Neural cell (in vitro differentiated cells): ENCODE results near the gene MAST2. TPM values are rescaled to one million over a fixed set of nuclear protein-coding genes. Genes with fewer than 3 reads are reported as not detected.

Experiments
- H2AFZ ChIP-seq: fragments of 200-600, 300-800 bp; sonication (generic), shearing (Covaris generic); 2 replicates; pipeline ENCODE4 v1.6.0; 2014; ENCODE audit warnings: low read depth, mild to moderate bottlenecking, antibody characterized with exemption, low read length, moderate library complexity
- H3F3A ChIP-seq: fragments of 200-600 bp; shearing (Covaris generic); 2 replicates; pipeline ENCODE4 v1.6.1; 2016; ENCODE audit warnings: mild to moderate bottlenecking, moderate library complexity, mixed read lengths, antibody characterized with exemption, low read length; ENCODE audit not compliant: insufficient read depth, poor library complexity, severe bottlenecking
- H3K27ac ChIP-seq: fragments of 200-600, 300-800 bp; sonication (generic), shearing (Covaris generic); 2 replicates; pipeline ENCODE4 v1.5.1; 2014; ENCODE audit warnings: mild to moderate bottlenecking, low read length, moderate library complexity
- H3K27me3 ChIP-seq: fragments of 300-800, 200-600 bp; sonication (generic), shearing (Covaris generic); 2 replicates; pipeline ENCODE4 v1.6.0; 2014; ENCODE audit warnings: mild to moderate bottlenecking, low read depth, low read length, moderate library complexity; ENCODE audit not compliant: insufficient read depth
- H3K36me3 ChIP-seq: fragments of 300-800, 200-600 bp; sonication (generic), shearing (Covaris generic); 2 replicates; pipeline ENCODE4 v1.5.1; 2014; ENCODE audit warnings: mild to moderate bottlenecking, antibody characterized with exemption, low read length, moderate library complexity; ENCODE audit not compliant: insufficient read depth
- H3K4me2 ChIP-seq: fragments of 300-800, 200-600 bp; sonication (generic), shearing (Covaris generic); 2 replicates; pipeline ENCODE4 v1.6.0; 2014; ENCODE audit warnings: mild to moderate bottlenecking, low read length
- H3K4me3 ChIP-seq: fragments of 300-800, 200-600 bp; sonication (generic), shearing (Covaris generic); 2 replicates; pipeline ENCODE4 v1.5.1; 2014; ENCODE audit warnings: mild to moderate bottlenecking, low read length, moderate library complexity
- H3K79me2 ChIP-seq: fragments of 200-600 bp; shearing (Covaris generic); replicated peaks from 2 replicates; pipeline ENCODE4 v1.6.0; 2014; ENCODE audit warnings: mild to moderate bottlenecking, low read length, moderate library complexity; ENCODE audit not compliant: insufficient read depth
- H3K9ac ChIP-seq: fragments of 300-800, 200-600 bp; sonication (generic), shearing (Covaris generic); 2 replicates; pipeline ENCODE4 v1.6.1; 2016; ENCODE audit warnings: mild to moderate bottlenecking, low read length, mixed read lengths
- H3K9me2 ChIP-seq: fragments of 200-600 bp; shearing (Covaris generic); 2 replicates; pipeline ENCODE4 v1.6.1; 2016; ENCODE audit warnings: mild to moderate bottlenecking, low read length, mixed read lengths; ENCODE audit not compliant: insufficient read depth
- H3K9me3 ChIP-seq: fragments of 200-600, 300-800 bp; sonication (generic), shearing (Covaris generic); 2 replicates; pipeline ENCODE4 v1.6.1; 2016; ENCODE audit warnings: mild to moderate bottlenecking, mixed run types, low read length, moderate library complexity, mixed read lengths
- H4K20me1 ChIP-seq: fragments of 200-600 bp; shearing (Covaris generic); 2 replicates; pipeline ENCODE4 v1.6.1; 2016; ENCODE audit warnings: mild to moderate bottlenecking, mixed run types; ENCODE audit not compliant: insufficient read depth
- CTCF ChIP-seq: fragments of 450-650 bp; IDR thresholded peaks from 2 replicates; pipeline ENCODE4 v1.5.1; 2014; ENCODE audit warnings: antibody characterized with exemption, mild to moderate bottlenecking, moderate library complexity; ENCODE audit not compliant: poor library complexity, severe bottlenecking
- EP300 ChIP-seq: fragments of 450-650 bp; conservative IDR thresholded peaks from 2 replicates; pipeline ENCODE4 v1.6.1; 2014; ENCODE audit warnings: antibody characterized with exemption, mild to moderate bottlenecking, moderate library complexity; ENCODE audit not compliant: poor library complexity, severe bottlenecking
- EZH2 ChIP-seq: fragments of 200-600, 300-800 bp; shearing (Covaris generic), sonication (generic); IDR thresholded peaks from 2 replicates; pipeline ENCODE4 v1.6.1; 2014; ENCODE audit warnings: antibody characterized with exemption, low read length, borderline replicate concordance, mild to moderate bottlenecking; ENCODE audit not compliant: insufficient read depth, poor library complexity, severe bottlenecking
- MXI1 ChIP-seq: fragments of 450-650 bp; conservative IDR thresholded peaks from 2 replicates; pipeline ENCODE4 v1.6.1; 2014; ENCODE audit warnings: antibody characterized with exemption, mild to moderate bottlenecking; ENCODE audit not compliant: poor library complexity, severe bottlenecking
- POLR2AphosphoS5 ChIP-seq: IDR thresholded peaks from 2 replicates; pipeline ENCODE4 v1.6.1; 2012
- RAD21 ChIP-seq: fragments of 450-650 bp; conservative IDR thresholded peaks from 2 replicates; pipeline ENCODE4 v1.6.1; 2014; ENCODE audit warnings: antibody characterized with exemption, mild to moderate bottlenecking, moderate library complexity
- REST ChIP-seq: IDR thresholded peaks from 2 replicates; pipeline ENCODE4 v1.6.1; 2012; ENCODE audit warnings: borderline replicate concordance
- SMC3 ChIP-seq: fragments of 450-650 bp; conservative IDR thresholded peaks from 2 replicates; pipeline ENCODE4 v1.6.1; 2014; ENCODE audit warnings: antibody characterized with exemption, mild to moderate bottlenecking, moderate library complexity; ENCODE audit not compliant: poor library complexity
- TAF1 ChIP-seq: IDR thresholded peaks from 2 replicates; pipeline ENCODE4 v1.6.1; 2012; ENCODE audit warnings: low read depth
- polyA plus RNA-seq: library from polyadenylated mRNA; depleted of rRNA; stranded (reverse); fragments of >200 nt; gene quantifications from 2 replicates; pipeline ENCODE4 v1.2.3, GENCODE V29; 2014

The MAST2 gene
- polyA plus RNA-seq, 1 donor from 2014 or later = 22.2 TPM

- Histone ChIP-seq H3K9ac (no peak overlapping the region), H3K36me3 (no peaks in the 10 kb centered on the region), H3K4me3 (no peak overlapping the region), H3K79me2 (no peaks in the 10 kb centered on the region), H3K9me3 (no peaks in the 10 kb centered on the region), H4K20me1 (no peaks in the 10 kb centered on the region), H2AFZ (no peak overlapping the region), H3K27me3 (no peaks in the 10 kb centered on the region), H3K27ac (no peak overlapping the region), H3K9me2 (no peaks in the 10 kb centered on the region), H3F3A (no peaks in the 10 kb centered on the region), H3K4me2 (no peak overlapping the region)
- no peak for TF ChIP-seq SMC3
- no peak for TF ChIP-seq RAD21
- TF ChIP-seq TAF1 = no peak
- no peak for TF ChIP-seq EZH2
- TF ChIP-seq EP300 = no peak
- no peak for TF ChIP-seq REST
- TF ChIP-seq CTCF = no peak
- TF ChIP-seq MXI1 = no peak
- TF ChIP-seq POLR2AphosphoS5 = no peak
Measured at GRCh38 chr1:45772971-45773370, 30.4 kb upstream of the MAST2 start.

GRCh38 chr1:45775794-45776193 lies 27.6 kb upstream of the MAST2 start:
- no peak overlapping the region for H3K9ac ChIP-seq
- H3K9me3 ChIP-seq = no peaks in the 10 kb centered on the region
- no peaks in the 10 kb centered on the region for H3K27me3 ChIP-seq
- no peaks in the 10 kb centered on the region for H3K36me3 ChIP-seq
- H3K9me2 ChIP-seq = no peaks in the 10 kb centered on the region
- no peaks in the 10 kb centered on the region for H4K20me1 ChIP-seq
- H3K4me3 ChIP-seq = no peak overlapping the region
- no peak for TF ChIP-seq CTCF
- no peaks in the 10 kb centered on the region for H3K79me2 ChIP-seq
- H3K4me2 ChIP-seq = no peak overlapping the region
- no peaks in the 10 kb centered on the region for H3F3A ChIP-seq
- H2AFZ ChIP-seq = no peak overlapping the region
- no peak overlapping the region for H3K27ac ChIP-seq
